GM12878 (cell line): ENCODE data around the gene TSHZ1. TPM values are rescaled to one million over a fixed set of nuclear protein-coding genes. Genes with fewer than 3 reads are reported as not detected.

ENCODE experiments used
- ATAC-seq: fragments of 200-7000 bp; cut with Tn5 transposase; 3 replicates; pipeline ENCODE4 v1.9.1; 2020; ENCODE audit warnings: mild to moderate bottlenecking, moderate library complexity
- BruUV-seq: library from RNA; stranded (reverse); fragments of 400-500 nt; replicated peaks from 2 replicates; lab custom pipeline; 2021; lab: Mats Ljungman, UMichigan
- CTCF ChIA-PET: fragments of 300-600 bp; sonication (Branson Sonifier 250); formaldehyde crosslinking; extraction: SDS; loops from one replicate; lab custom pipeline; 2021; ENCODE audit warnings: inconsistent platforms; lab: Yijun Ruan, JAX
- POLR2A ChIA-PET: fragments of 350-600 bp; formaldehyde crosslinking; extraction: SDS; loops from one replicate; lab custom pipeline; 2021; ENCODE audit warnings: inconsistent platforms; lab: Charles Lee
- RAD21 ChIA-PET: fragments of 300-600 bp; sonication (Branson Sonifier 250); formaldehyde crosslinking; loops from one replicate; lab custom pipeline; 2023; ENCODE audit warnings: antibody characterized with exemption; ENCODE audit not compliant: unreplicated experiment; lab: Charles Lee
- SMC1A ChIA-PET: fragments of 300-600 bp; sonication (Branson Sonifier 250); formaldehyde crosslinking; loops from one replicate; lab custom pipeline; 2023; ENCODE audit not compliant: unreplicated experiment, uncharacterized antibody; lab: Charles Lee
- DNase-seq: peaks from one replicate; pipeline ENCODE4 v3.0.0-alpha.2; 2011; ENCODE audit warnings: low read depth, low spot score
- FAIRE-seq: peaks from 3 replicates; lab custom pipeline; 2011; peaks lifted over from hg19 to GRCh38; lab: Jason Lieb, UNC
- H2AFZ ChIP-seq: 2 replicates; pipeline ENCODE4 v1.6.0; 2011; ENCODE audit warnings: low read depth, low read length, control low read depth; ENCODE audit not compliant: control insufficient read depth
- H3K27ac ChIP-seq: 2 replicates; pipeline ENCODE4 v1.5.1; 2011; ENCODE audit warnings: control low read depth; ENCODE audit not compliant: control insufficient read depth, insufficient read depth
- H3K27me3 ChIP-seq, 2 experiments: replicated peaks in 1 of 2; 2 replicates each; pipeline versions ENCODE4 v1.6.0 to v1.6.1; 2011; ENCODE audit warnings: low read length in 1 of 2; ENCODE audit not compliant: control insufficient read depth in 2 of 2, insufficient read depth in 2 of 2
- H3K36me3 ChIP-seq, 2 experiments: 2 replicates each; pipeline ENCODE4 v1.5.1; 2011; ENCODE audit warnings: low read length in 1 of 2; ENCODE audit not compliant: control insufficient read depth in 2 of 2, insufficient read depth in 2 of 2
- H3K4me1 ChIP-seq: 2 replicates; pipeline ENCODE4 v1.6.1; 2011; ENCODE audit warnings: mild to moderate bottlenecking, low read length, moderate library complexity, mixed read lengths; ENCODE audit not compliant: control insufficient read depth, insufficient read depth
- H3K4me2 ChIP-seq: 2 replicates; pipeline ENCODE4 v1.6.0; 2011; ENCODE audit warnings: control low read depth; ENCODE audit not compliant: control insufficient read depth, insufficient read depth
- H3K4me3 ChIP-seq: fragments of 200-600 bp; sonication (generic); 2 replicates; pipeline ENCODE4 v1.5.1; 2016
- H3K79me2 ChIP-seq: 2 replicates; pipeline ENCODE4 v1.6.0; 2011; ENCODE audit warnings: low read length; ENCODE audit not compliant: control insufficient read depth, insufficient read depth
- H3K9ac ChIP-seq: 2 replicates; pipeline ENCODE4 v1.8.0; 2011; ENCODE audit warnings: low read length, control low read depth, mixed read lengths; ENCODE audit not compliant: control insufficient read depth, insufficient read depth
- H3K9me3 ChIP-seq: replicated peaks from 3 replicates; pipeline ENCODE4 v1.5.1; 2011; ENCODE audit warnings: mild to moderate bottlenecking, low read length; ENCODE audit not compliant: control insufficient read depth, insufficient read depth
- H4K20me1 ChIP-seq: 2 replicates; pipeline ENCODE4 v1.6.0; 2011; ENCODE audit not compliant: control insufficient read depth, insufficient read depth
- BCLAF1 ChIP-seq: fragments of 450-650 bp; IDR thresholded peaks from 2 replicates; pipeline ENCODE4 v1.6.1; 2017; ENCODE audit warnings: antibody characterized with exemption, mild to moderate bottlenecking, moderate library complexity
- CUX1 ChIP-seq: IDR thresholded peaks from 2 replicates; pipeline ENCODE4 v1.6.1; 2012; ENCODE audit warnings: improper control_type of control experiment, low read depth, low read length; ENCODE audit not compliant: insufficient replicate concordance
- IRF4 ChIP-seq: IDR thresholded peaks from 2 replicates; pipeline ENCODE4 v1.6.1; 2011; ENCODE audit warnings: low read depth, low read length
- MEF2B ChIP-seq: fragments of 450-650 bp; IDR thresholded peaks from 2 replicates; pipeline ENCODE4 v1.6.1; 2018; ENCODE audit warnings: mild to moderate bottlenecking, moderate library complexity; ENCODE audit not compliant: partially characterized antibody, poor library complexity, severe bottlenecking
- NFXL1 ChIP-seq: fragments of 450-650 bp; IDR thresholded peaks from 2 replicates; pipeline ENCODE4 v1.6.1; 2017; ENCODE audit warnings: antibody characterized with exemption, mild to moderate bottlenecking, borderline replicate concordance
- NFYA ChIP-seq: IDR thresholded peaks from 2 replicates; pipeline ENCODE4 v1.6.1; 2011; ENCODE audit warnings: low read depth, mild to moderate bottlenecking, low read length, improper control_type of control experiment, borderline replicate concordance
- POLR2AphosphoS5 ChIP-seq: IDR thresholded peaks from 2 replicates; pipeline ENCODE4 v1.6.1; 2011; ENCODE audit warnings: mild to moderate bottlenecking, low read length, inconsistent platforms
- RAD51 ChIP-seq: fragments of 450-650 bp; IDR thresholded peaks from 2 replicates; pipeline ENCODE4 v1.6.1; 2016; ENCODE audit warnings: moderate library complexity, mild to moderate bottlenecking, inconsistent platforms
- RB1 ChIP-seq: fragments of 450-650 bp; formaldehyde crosslinking; IDR thresholded peaks from 2 replicates; pipeline ENCODE4 v1.6.1; 2017; ENCODE audit warnings: mild to moderate bottlenecking, borderline replicate concordance
- RELB ChIP-seq: fragments of 450-650 bp; IDR thresholded peaks from 2 replicates; pipeline ENCODE4 v1.6.1; 2017; ENCODE audit warnings: low read depth, mild to moderate bottlenecking, moderate library complexity
- SIX5 ChIP-seq: IDR thresholded peaks from 2 replicates; pipeline ENCODE4 v1.6.1; 2011; ENCODE audit warnings: mild to moderate bottlenecking, low read depth, low read length, moderate library complexity; ENCODE audit not compliant: severe bottlenecking
- SRF ChIP-seq, 2 experiments: IDR thresholded peaks; 2 replicates each; pipeline ENCODE4 v1.6.1; 2011; ENCODE audit warnings: low read depth in 2 of 2, low read length in 2 of 2, mild to moderate bottlenecking in 1 of 2, moderate library complexity in 1 of 2
- STAT3 ChIP-seq: IDR thresholded peaks from 2 replicates; pipeline ENCODE4 v1.6.1; 2011; ENCODE audit warnings: low read depth, low read length, improper control_type of control experiment
- SUZ12 ChIP-seq: fragments of 200-600 bp; sonication (generic); IDR thresholded peaks from one replicate; pipeline ENCODE4 v1.6.1; 2018; ENCODE audit warnings: antibody characterized with exemption, mild to moderate bottlenecking; ENCODE audit not compliant: unreplicated experiment
- ZNF217 ChIP-seq: fragments of 450-650 bp; IDR thresholded peaks from 2 replicates; pipeline ENCODE4 v1.6.1; 2017; ENCODE audit warnings: antibody characterized with exemption, mild to moderate bottlenecking
- WGBS: methylation state at CpG from one replicate; pipeline ENCODE4 v1.1.6; 2016; ENCODE audit warnings: low lambda C conversion rate; ENCODE audit not compliant: insufficient replicate concordance, insufficient coverage; ENCODE audit errors: missing lambda C conversion rate; 5-methylcytosine and 5-hydroxymethylcytosine counted together
- in situ Hi-C: fragments of 300-500 bp; cut with MboI; formaldehyde crosslinking; loops from 9 replicates; pipeline ENCODE4 v1.14.3; 2018; ENCODE audit warnings: mixed read lengths
- intact Hi-C: fragments of 100-400 bp; cut with micrococcal nuclease; formaldehyde crosslinking; loops from one replicate; pipeline ENCODE4 v1.14.2; 2022; ENCODE audit not compliant: unreplicated experiment
- polyA plus RNA-seq, 11 experiments: library from polyadenylated mRNA; depleted of rRNA in 4 of 11; unstranded in 6 of 11; stranded (reverse) in 5 of 11; fragments of >200 nt; fragmentation: Nextera tagmentation in 4 of 11; fragmentation: Illumina TruSeq in 1 of 11; extraction: Ambion mirVana in 4 of 11; extraction: Trizol in 1 of 11; gene quantifications; 1 replicate in 1 of 11; 2 replicates in 10 of 11; pipeline versions ENCODE4 v1.2.1 to v1.2.3, GENCODE V29; 2011 to 2016; ENCODE audit warnings: inconsistent platforms in 2 of 11, missing spikeins in 2 of 11, low read depth in 1 of 11
- total RNA-seq, 4 experiments: library from RNA; depleted of rRNA in 3 of 4; stranded (reverse); fragments of >200 nt in 3 of 4; fragmentation: Illumina TruSeq in 1 of 4; extraction: Trizol in 1 of 4; gene quantifications; 2 replicates each; pipeline versions ENCODE4 v1.2.1 to v1.2.3, GENCODE V29; 2013 to 2021

Gene TSHZ1
- total and polyA plus RNA-seq, 10 of the 15 experiments (the other 5 are each of a cell fraction or from before 2014, with no cell fraction given) = 2.2 to 15.2 (median 5.1) TPM

GRCh38 chr18:75238100-75238499, 27.5 kb downstream of the TSHZ1 start:
- no peaks in the 10 kb centered on the region for H4K20me1 ChIP-seq
- SMC1A ChIA-PET = no interaction called here
- RAD21 ChIA-PET = no interaction called here
- no peak for ATAC-seq
- DNase-seq = no peak
- FAIRE-seq = no peak
- H2AFZ ChIP-seq = no peak overlapping the region
- 89% methylated on average over 13 of the region's 13 CpGs for WGBS
- POLR2A ChIA-PET = no interaction called here
- H3K27me3 ChIP-seq = no peaks in the 10 kb centered on the region
- H3K79me2 ChIP-seq = no peaks in the 10 kb centered on the region
- H3K4me2 ChIP-seq = no peak overlapping the region
- intact Hi-C loops (no loop called here), in situ Hi-C loops (no loop called here)
- H3K4me1 ChIP-seq = no peaks in the 10 kb centered on the region
- H3K9ac ChIP-seq = no peak overlapping the region
- H3K9me3 ChIP-seq = no peaks in the 10 kb centered on the region
- BruUV-seq = no TSS peak
- no peak overlapping the region for H3K27ac ChIP-seq
- H3K36me3 ChIP-seq = no peaks in the 10 kb centered on the region
- CTCF ChIA-PET = no interaction called here
- H3K4me3 ChIP-seq = no peak overlapping the region
- TF ChIP-seq POLR2AphosphoS5 (no peak), BCLAF1 (no peak), RB1 (no peak), NFXL1 (no peak), CUX1 (no peak), IRF4 (no peak), ZNF217 (no peak), SIX5 (no peak), STAT3 (no peak), SUZ12 (no peak), MEF2B (no peak), SRF (IDR thresholded peaks at IDR 0.05; ENCODE audit: low read depth in 2 of 2, low read length in 2 of 2) (no peak), RAD51 (no peak), NFYA (no peak), RELB (no peak)
